NCI-H226 (cell line): ENCODE data around the gene TTC33.
A peak's percentile ranks its signal among the peaks of the same experiment; 100 is the strongest.
"Not testable (repeated sequence)": the region's sequence is repeated elsewhere in the genome, so short reads cannot be mapped to it uniquely, and the experiment has no call there.

Experiments
- DNase-seq: peaks from one replicate; pipeline ENCODE4 v3.0.0-alpha.2; 2015

TTC33 gene

DNA sequence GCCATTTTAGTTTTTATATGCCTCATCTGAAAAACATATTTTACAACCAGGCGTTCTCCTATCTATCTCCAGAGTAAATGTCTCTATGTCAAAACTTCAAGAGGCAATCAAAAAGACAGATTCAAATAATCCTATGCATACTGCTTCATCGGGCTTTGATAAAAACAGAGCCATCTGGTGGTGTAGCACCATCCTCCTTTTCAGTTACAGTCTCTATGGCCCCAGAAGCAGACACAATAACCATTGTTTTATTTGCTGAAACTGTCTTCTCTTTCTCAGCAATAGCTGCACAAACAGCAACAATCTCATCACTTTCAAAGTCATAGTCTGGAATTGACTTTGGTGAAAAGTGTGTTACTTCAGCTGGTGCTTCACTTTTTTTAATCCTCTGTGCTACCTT lies 39.8 kb downstream of the TTC33 start:
- DNase-seq = no peak

- DNase-seq = no peak
Observed at GRCh38 chr5:40714001-40714400, 41.8 kb downstream of the TTC33 start.

- not testable (repeated sequence) for DNase-seq
Observed at GRCh38 chr5:40710575-40710974, 45.2 kb downstream of the TTC33 start.

DNA sequence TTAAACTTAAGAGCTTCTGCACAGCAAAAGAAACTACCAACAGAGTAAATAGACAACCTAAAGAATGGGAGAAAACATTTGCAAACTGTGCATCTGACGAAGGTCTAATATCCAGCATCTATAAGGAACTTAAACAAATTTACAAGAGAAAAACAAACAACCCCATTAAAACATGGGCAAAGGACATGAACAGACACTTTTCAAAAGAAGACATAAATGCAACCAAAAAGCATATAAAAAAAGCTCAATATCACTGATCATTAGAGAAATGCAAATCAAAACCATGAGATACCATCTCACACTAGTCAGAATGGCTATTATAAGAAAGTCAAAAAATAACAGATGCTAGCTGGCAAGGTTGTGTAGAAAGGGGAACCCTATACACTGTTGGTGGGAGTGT lies 50.3 kb downstream of the TTC33 start:
- DNase-seq = not testable (repeated sequence)

GRCh38 chr5:40702027-40702426 lies 53.7 kb downstream of the TTC33 start:
- DNase-seq = not testable (repeated sequence)

GRCh38 chr5:40700116-40700782 lies 55.5 kb downstream of the TTC33 start:
- no peak for DNase-seq

- DNase-seq = no peak
Observed at GRCh38 chr5:40694433-40694832, 61.3 kb downstream of the TTC33 start.

DNA sequence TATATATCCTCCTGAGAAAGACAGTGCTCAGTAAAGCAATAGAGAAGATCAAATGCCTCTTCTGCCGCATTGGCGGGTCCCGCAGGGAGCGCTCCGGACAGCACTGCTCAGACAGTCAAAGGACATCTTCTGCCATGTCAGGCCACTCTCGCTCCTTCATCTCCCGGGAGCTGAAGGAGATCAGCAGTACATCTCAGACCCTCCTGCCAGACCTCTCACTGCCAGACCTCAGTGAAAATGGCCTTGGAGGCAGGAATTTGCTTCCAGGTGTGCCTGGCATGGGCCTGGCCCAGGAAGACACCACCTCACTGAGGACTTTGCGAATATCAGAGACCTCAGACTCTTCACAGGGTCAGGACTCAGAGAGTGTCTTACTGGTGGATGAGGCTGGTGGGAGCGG lies 63.9 kb downstream of the TTC33 start:
- no peak for DNase-seq

- no peak for DNase-seq
Observed at GRCh38 chr5:40690267-40690666, 65.5 kb downstream of the TTC33 start.

DNA sequence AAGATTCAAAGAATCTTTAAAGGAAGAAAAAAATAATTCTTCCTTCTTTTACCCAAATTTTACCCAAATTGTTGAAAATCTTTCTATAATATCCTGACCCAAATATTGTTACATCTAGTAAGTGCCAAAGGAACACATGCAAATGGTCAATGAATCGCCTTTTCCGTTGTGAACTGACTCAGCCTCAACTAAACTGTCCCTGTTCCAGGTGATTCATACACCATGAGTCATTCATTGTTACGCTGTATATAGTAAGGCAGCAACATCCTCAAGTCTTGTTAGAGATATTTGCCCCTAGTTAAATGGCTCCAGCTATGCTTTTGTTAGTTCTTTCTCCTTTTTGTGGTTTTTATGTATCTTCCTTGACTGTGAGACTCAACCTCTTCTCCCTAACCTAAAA lies 66.3 kb downstream of the TTC33 start:
- DNase-seq = peak; percentile 91

GRCh38 chr5:40688996-40689395 lies 66.8 kb downstream of the TTC33 start:
- DNase-seq = no peak

- DNase-seq = peak; percentile 63
Observed at GRCh38 chr5:40688127-40688761, 67.5 kb downstream of the TTC33 start.

DNA sequence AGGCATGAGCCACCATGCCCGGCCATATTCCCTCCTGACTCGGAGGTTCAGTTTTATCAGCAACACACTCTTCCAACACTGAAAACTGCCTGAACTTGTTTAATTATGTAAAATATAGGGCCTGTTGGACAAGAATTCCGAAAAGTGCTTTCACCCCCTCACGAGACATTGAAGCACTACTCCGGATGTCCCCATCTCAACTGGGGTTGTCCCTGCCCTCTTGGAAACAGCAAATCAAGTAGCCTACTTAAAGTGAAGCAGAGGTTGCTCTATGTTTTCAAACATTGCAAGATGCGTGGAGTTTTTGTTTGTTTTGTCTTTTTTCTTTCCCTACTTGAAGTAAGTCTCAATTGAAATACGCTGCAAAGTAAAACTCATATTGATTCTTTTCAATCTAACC lies 68.4 kb downstream of the TTC33 start:
- no peak for DNase-seq

GRCh38 chr5:40685976-40686486 lies 69.7 kb downstream of the TTC33 start:
- no peak for DNase-seq

- no peak for DNase-seq
Observed at GRCh38 chr5:40685193-40685592, 70.6 kb downstream of the TTC33 start.

- DNase-seq = no peak
Observed at GRCh38 chr5:40683305-40683704, 72.5 kb downstream of the TTC33 start.

- DNase-seq = no peak
Observed at GRCh38 chr5:40682154-40683017, 73.4 kb downstream of the TTC33 start.

GRCh38 chr5:40681363-40682153 lies 74.2 kb downstream of the TTC33 start:
- no peak for DNase-seq

DNA sequence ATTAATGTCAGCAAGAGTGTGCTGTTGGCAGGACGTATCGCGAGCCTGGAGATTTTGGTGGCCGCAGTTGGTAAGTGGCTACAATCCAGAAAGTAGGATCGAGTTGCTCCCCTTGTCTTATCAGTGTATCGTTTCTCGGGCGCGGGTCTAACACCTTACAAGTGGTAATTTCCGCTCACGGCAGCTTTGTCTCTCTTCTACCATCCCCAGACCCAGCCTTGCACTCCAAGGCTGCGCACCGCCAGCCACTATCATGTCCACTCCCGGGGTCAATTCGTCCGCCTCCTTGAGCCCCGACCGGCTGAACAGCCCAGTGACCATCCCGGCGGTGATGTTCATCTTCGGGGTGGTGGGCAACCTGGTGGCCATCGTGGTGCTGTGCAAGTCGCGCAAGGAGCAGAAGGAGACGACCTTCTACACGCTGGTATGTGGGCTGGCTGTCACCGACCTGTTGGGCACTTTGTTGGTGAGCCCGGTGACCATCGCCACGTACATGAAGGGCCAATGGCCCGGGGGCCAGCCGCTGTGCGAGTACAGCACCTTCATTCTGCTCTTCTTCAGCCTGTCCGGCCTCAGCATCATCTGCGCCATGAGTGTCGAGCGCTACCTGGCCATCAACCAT lies 74.9 kb downstream of the TTC33 start:
- no peak for DNase-seq

DNA sequence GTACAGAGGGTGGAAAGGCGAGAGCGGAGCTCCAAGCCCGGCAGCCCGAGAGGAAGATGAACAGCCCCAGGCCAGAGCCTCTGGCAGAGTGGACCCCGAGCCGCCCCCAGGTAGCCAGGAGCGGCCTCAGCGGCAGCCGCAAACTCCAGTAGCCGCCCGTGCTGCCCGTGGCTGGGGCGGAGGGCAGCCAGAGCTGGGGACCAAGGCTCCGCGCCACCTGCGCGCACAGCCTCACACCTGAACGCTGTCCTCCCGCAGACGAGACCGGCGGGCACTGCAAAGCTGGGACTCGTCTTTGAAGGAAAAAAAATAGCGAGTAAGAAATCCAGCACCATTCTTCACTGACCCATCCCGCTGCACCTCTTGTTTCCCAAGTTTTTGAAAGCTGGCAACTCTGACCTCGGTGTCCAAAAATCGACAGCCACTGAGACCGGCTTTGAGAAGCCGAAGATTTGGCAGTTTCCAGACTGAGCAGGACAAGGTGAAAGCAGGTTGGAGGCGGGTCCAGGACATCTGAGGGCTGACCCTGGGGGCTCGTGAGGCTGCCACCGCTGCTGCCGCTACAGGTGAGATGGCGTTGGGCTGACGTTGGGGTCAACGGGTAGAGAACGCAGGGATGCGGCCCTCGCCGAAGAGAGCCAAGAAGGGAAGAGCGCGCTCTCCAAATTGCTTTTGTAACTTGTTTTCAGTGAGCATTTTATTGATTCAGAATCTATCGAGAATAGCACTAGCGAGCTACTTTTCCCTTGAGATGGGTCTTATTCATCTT lies 75.7 kb downstream of the TTC33 start, which contains the start of gene PTGER4:
PTGER4 (plus strand) TSS at position 3 of the 769 bp plus-strand sequence. CDS start 1,079 bp downstream, outside the sequence.
- DNase-seq = no peak
